Measurements from ENCODE around the gene THRAP3. TPM values are rescaled to one million over a fixed set of nuclear protein-coding genes. Genes with fewer than 3 reads are reported as not detected.

Gene THRAP3
- total and polyA plus RNA-seq, 2 of the 8 experiments (the other 6 are each of a cell fraction or from before 2014, with no cell fraction given), result 40.2 to 183 TPM

- no peak for FAIRE-seq
- TF ChIP-seq BCL11A (IDR thresholded peaks at IDR 0.05; ENCODE audit: low read depth in 2 of 2, low read length in 2 of 2) (no peak), HDAC2 (IDR thresholded peaks at IDR 0.05; ENCODE audit: borderline replicate concordance in 1 of 2, low read depth in 2 of 2, low read length in 2 of 2) (no peak), CHD2 (IDR thresholded peaks at IDR 0.05; ENCODE audit: low read length) (no peak), SUZ12 (IDR thresholded peaks at IDR 0.05; ENCODE audit: low read length) (no peak), CBX5 (IDR thresholded peaks at IDR 0.05; ENCODE audit: low read depth, low read length) (no peak), RBBP5 (IDR thresholded peaks at IDR 0.05; ENCODE audit: borderline replicate concordance, low read depth, low read length) (no peak), BACH1 (IDR thresholded peaks at IDR 0.05; ENCODE audit: low read length) (no peak)
- peaks cover 0 to 4% of the 10 kb centered on the region in 2 experiments for H4K20me1 ChIP-seq (replicated peaks in 1 of 2; ENCODE audit: control insufficient read depth in 1 of 2, insufficient read depth in 2 of 2, low read length in 2 of 2)
- H4K5ac ChIP-seq (ENCODE audit: insufficient read length, low read depth, low read length), result no peak overlapping the region
- H3K4me3 ChIP-seq (ENCODE audit: extremely low read depth in 1 of 4, insufficient read depth in 2 of 4, low read depth in 3 of 4, low read length in 4 of 4), result no peak overlapping the region
- H4K91ac ChIP-seq (replicated peaks; ENCODE audit: insufficient read length, low read length), result no peak overlapping the region
- H2BK12ac ChIP-seq (ENCODE audit: low read depth, low read length), result no peak overlapping the region
- POLR2A ChIA-PET (ENCODE audit: partially characterized antibody), result no interaction called here
- no peak overlapping the region for H3K27ac ChIP-seq (ENCODE audit: low read depth, low read length)
- H2AK5ac ChIP-seq (ENCODE audit: low read depth, low read length), result no peak overlapping the region
- H3K4ac ChIP-seq (replicated peaks; ENCODE audit: insufficient read length, low read depth, low read length), result no peak overlapping the region
- CTCF ChIA-PET (ENCODE audit: partially characterized antibody), result interaction anchor here (0.6 to 1.2 kb wide), 2 partner anchors 11 to 33 kb away, joined by 3 read pairs; no protein-coding TSS in a partner anchor
- no peak overlapping the region for H3K18ac ChIP-seq (ENCODE audit: extremely low read depth, low read length)
- no peaks in the 10 kb centered on the region for H3K23me2 ChIP-seq (ENCODE audit: low read depth, low read length)
- H4K8ac ChIP-seq (ENCODE audit: extremely low read depth, insufficient read depth, low read length), result no peak overlapping the region
- H3K4me2 ChIP-seq (ENCODE audit: insufficient read depth in 1 of 2, low read depth in 2 of 2, low read length in 2 of 2), result no peak overlapping the region
- H3K79me1 ChIP-seq (ENCODE audit: low read depth, low read length), result peaks cover 2% of the 10 kb centered on the region
- no peak overlapping the region for H2BK5ac ChIP-seq (ENCODE audit: low read depth, low read length)
- no peak overlapping the region for H2AFZ ChIP-seq (ENCODE audit: low read length)
- H3K79me2 ChIP-seq (ENCODE audit: control insufficient read depth in 1 of 2, insufficient read depth in 2 of 2, low read length in 2 of 2), result peaks cover 3 to 30% of the 10 kb centered on the region in 2 experiments; a peak in 2 of 4 replicates
- DNase-seq (ENCODE audit: low read depth in 1 of 2, low spot score in 2 of 2), result no peak
- H2BK15ac ChIP-seq (ENCODE audit: low read length), result no peak overlapping the region
- no peak overlapping the region for H3K14ac ChIP-seq (ENCODE audit: insufficient read length)
- no peak overlapping the region for H3K56ac ChIP-seq (replicated peaks; ENCODE audit: insufficient read length, low read depth, low read length)
- peaks cover 0 to 25% (median 16%) of the 10 kb centered on the region in 4 experiments; a peak in 7 of 8 replicates for H3K36me3 ChIP-seq (ENCODE audit: control insufficient read depth in 2 of 4, insufficient read depth in 4 of 4, low read length in 3 of 4)
- H2BK20ac ChIP-seq (ENCODE audit: low read length), result no peak overlapping the region
- WGBS, 2 experiments (ENCODE audit: extremely low coverage in 1 of 2, insufficient coverage in 1 of 2, insufficient read length in 1 of 2, insufficient replicate concordance in 2 of 2, low coverage in 1 of 2, low lambda C conversion rate in 2 of 2, missing lambda C conversion rate in 1 of 2), result 93% methylated on average over 1 of the region's 1 CpG; no CpG with 5 or more reads in 1 of the 2 experiments
- H3K9me3 ChIP-seq (ENCODE audit: insufficient read depth in 2 of 2, low read depth in 1 of 2, low read length in 1 of 2), result no peaks in the 10 kb centered on the region
- H3K27me3 ChIP-seq (replicated peaks in 1 of 4; ENCODE audit: control insufficient read depth in 3 of 4, extremely low read depth in 1 of 4, insufficient read depth in 3 of 4, low read length in 3 of 4), result no peaks in the 10 kb centered on the region
- H3K9ac ChIP-seq (replicated peaks in 1 of 4; ENCODE audit: extremely low read depth in 1 of 4, low read depth in 3 of 4, low read length in 3 of 4), result no peak overlapping the region
- H3K4me1 ChIP-seq (replicated peaks in 1 of 4; ENCODE audit: control insufficient read depth in 3 of 4, insufficient read depth in 4 of 4, low read length in 3 of 4), result no peaks in the 10 kb centered on the region
- H2BK120ac ChIP-seq (replicated peaks; ENCODE audit: low read depth, low read length), result no peak overlapping the region
- no peak overlapping the region for H3K23ac ChIP-seq (ENCODE audit: insufficient read length)
Observed at GRCh38 chr1:36274201-36274600, 50.0 kb downstream of the THRAP3 start.

Data from H1 (cell line).